ENCODE measurements around the gene TTLL3. TPM values are rescaled to one million over a fixed set of nuclear protein-coding genes. Genes with fewer than 3 reads are reported as not detected.

The TTLL3 gene
- total and polyA plus RNA-seq, 2 of the 8 experiments (the other 6 are each of a cell fraction or from before 2014, with no cell fraction given): 5.9 to 8.9 TPM

- DNase-seq (ENCODE audit: low read depth in 1 of 2, low spot score in 2 of 2): no peak
- Histone ChIP-seq H3K36me3 (ENCODE audit: control insufficient read depth in 2 of 4, insufficient read depth in 4 of 4, low read length in 3 of 4) (peaks cover 0 to 13% (median 2%) of the 10 kb centered on the region in 4 experiments; a peak in 4 of 8 replicates), H2BK20ac (ENCODE audit: low read length) (no peak overlapping the region), H3K27me3 (replicated peaks in 1 of 4; ENCODE audit: control insufficient read depth in 3 of 4, extremely low read depth in 1 of 4, insufficient read depth in 3 of 4, low read length in 3 of 4) (no peaks in the 10 kb centered on the region; a peak in 3 of 7 replicates), H4K91ac (replicated peaks; ENCODE audit: insufficient read length, low read length) (no peak overlapping the region), H3K79me1 (ENCODE audit: low read depth, low read length) (no peaks in the 10 kb centered on the region), H3K14ac (ENCODE audit: insufficient read length) (no peak overlapping the region), H3K4me2 (ENCODE audit: insufficient read depth in 1 of 2, low read depth in 2 of 2, low read length in 2 of 2) (no peak overlapping the region), H3K9ac (replicated peaks in 1 of 4; ENCODE audit: extremely low read depth in 1 of 4, low read depth in 3 of 4, low read length in 3 of 4) (no peak overlapping the region), H2BK120ac (replicated peaks; ENCODE audit: low read depth, low read length) (no peak overlapping the region), H4K8ac (ENCODE audit: extremely low read depth, insufficient read depth, low read length) (no peak overlapping the region), H3K9me3 (ENCODE audit: insufficient read depth in 2 of 2, low read depth in 1 of 2, low read length in 1 of 2) (no peaks in the 10 kb centered on the region), H2BK12ac (ENCODE audit: low read depth, low read length) (no peak overlapping the region), H2BK5ac (ENCODE audit: low read depth, low read length) (no peak overlapping the region), H3K4me1 (replicated peaks in 1 of 4; ENCODE audit: control insufficient read depth in 3 of 4, insufficient read depth in 4 of 4, low read length in 3 of 4) (peaks cover 0 to 7% (median 0%) of the 10 kb centered on the region in 4 experiments; a peak in 1 of 7 replicates), H3K79me2 (ENCODE audit: control insufficient read depth in 1 of 2, insufficient read depth in 2 of 2, low read length in 2 of 2) (no peaks in the 10 kb centered on the region), H2AK5ac (ENCODE audit: low read depth, low read length) (no peak overlapping the region), H3K27ac (ENCODE audit: low read depth, low read length) (no peak overlapping the region), H3K18ac (ENCODE audit: extremely low read depth, low read length) (no peak overlapping the region), H2AFZ (ENCODE audit: low read length) (no peak overlapping the region), H4K20me1 (replicated peaks in 1 of 2; ENCODE audit: control insufficient read depth in 1 of 2, insufficient read depth in 2 of 2, low read length in 2 of 2) (peaks cover 0 to 7% of the 10 kb centered on the region in 2 experiments), H2BK15ac (ENCODE audit: low read length) (no peak overlapping the region), H3K23me2 (ENCODE audit: low read depth, low read length) (no peaks in the 10 kb centered on the region), H3K23ac (ENCODE audit: insufficient read length) (no peak overlapping the region), H3K4ac (replicated peaks; ENCODE audit: insufficient read length, low read depth, low read length) (no peak overlapping the region), H3K4me3 (ENCODE audit: extremely low read depth in 1 of 4, insufficient read depth in 2 of 4, low read depth in 3 of 4, low read length in 4 of 4) (no peak overlapping the region), H4K5ac (ENCODE audit: insufficient read length, low read depth, low read length) (no peak overlapping the region), H3K56ac (replicated peaks; ENCODE audit: insufficient read length, low read depth, low read length) (no peak overlapping the region)
- TF ChIP-seq BCL11A (IDR thresholded peaks at IDR 0.05; ENCODE audit: low read depth in 2 of 2, low read length in 2 of 2) (no peak), SIX5 (IDR thresholded peaks at IDR 0.05; ENCODE audit: low read depth, low read length) (no peak), PHF8 (conservative IDR thresholded peaks at IDR 0.05; ENCODE audit: low read depth, low read length) (no peak)
- no peak for FAIRE-seq
- WGBS, 2 experiments (ENCODE audit: extremely low coverage in 1 of 2, insufficient coverage in 1 of 2, insufficient read length in 1 of 2, insufficient replicate concordance in 2 of 2, low coverage in 1 of 2, low lambda C conversion rate in 2 of 2, missing lambda C conversion rate in 1 of 2): 89% methylated on average over 8 of the region's 8 CpGs; no CpG with 5 or more reads in 1 of the 2 experiments
- ChIA-PET POLR2A (ENCODE audit: partially characterized antibody) (interaction anchor here (0.6 to 4.1 kb wide), 9 partner anchors 10 to 248 kb away, joined by 3 to 31 read pairs (median 3); partner anchors contain the start of gene OGG1), CTCF (ENCODE audit: partially characterized antibody) (interaction anchor here (1.0 to 1.4 kb wide), 2 partner anchors 25 to 35 kb away, joined by 3 to 4 read pairs; no protein-coding TSS in a partner anchor)
These were observed 47.2 kb upstream of the TTLL3 start for GRCh38 chr3:9762871-9763270.

Data from H1 (cell line).